T-cell (primary cell): ENCODE data around the gene MAT2B. TPM values are rescaled to one million over a fixed set of nuclear protein-coding genes. Genes with fewer than 3 reads are reported as not detected.

ENCODE experiments used
- ATAC-seq, 4 experiments: fragments of 200-7000 bp in 3 of 4; fragments of 150-1000 bp in 1 of 4; cut with Tn5 transposase; replicated peaks in 1 of 4; 1 replicate in 3 of 4; 2 replicates in 1 of 4; pipeline ENCODE4 v1.10.0; 2021; ENCODE audit warnings: moderate library complexity in 3 of 4, mild to moderate bottlenecking in 2 of 4, moderate number of reproducible peaks in 1 of 4
- CTCF ChIA-PET, 2 donors: fragments of 300-600 bp; sonication (Branson Sonifier 250); formaldehyde crosslinking; loops; one replicate each; lab custom pipeline; 2022; ENCODE audit warnings: antibody characterized with exemption in 2 of 2; lab: Charles Lee
- POLR2A ChIA-PET, 2 donors: fragments of 300-600 bp; sonication (Branson Sonifier 250); formaldehyde crosslinking; loops; one replicate each; lab custom pipeline; 2022; ENCODE audit warnings: antibody characterized with exemption in 2 of 2; lab: Charles Lee
- DNase-seq, 35 experiments: peaks; one replicate each; pipeline versions ENCODE4 v3.0.0 to v3.0.0-alpha.2; 2013 to 2023
- H3K27ac ChIP-seq: one replicate; pipeline ENCODE4 v1.5.1; 2013; ENCODE audit warnings: low read length
- H3K27me3 ChIP-seq, 2 experiments: replicated peaks in 1 of 2; 1 replicate in 1 of 2; 2 replicates in 1 of 2; pipeline versions ENCODE4 v1.6.1 to v1.7.0; 2013; ENCODE audit warnings: low read length in 1 of 2, mixed read lengths in 1 of 2; ENCODE audit not compliant: control insufficient read depth in 2 of 2, insufficient read depth in 2 of 2; ENCODE audit errors: extremely low read depth in 1 of 2
- H3K36me3 ChIP-seq, 2 donors: 1 replicate in 1 of 2; 2 replicates in 1 of 2; pipeline versions ENCODE4 v1.6.1 to v1.7.0; 2013; ENCODE audit warnings: low read length in 1 of 2; ENCODE audit not compliant: control insufficient read depth in 2 of 2, insufficient read depth in 1 of 2; ENCODE audit errors: extremely low read depth in 1 of 2
- H3K4me1 ChIP-seq, 2 experiments: 1 replicate in 1 of 2; 2 replicates in 1 of 2; pipeline versions ENCODE4 v1.6.1 to v1.7.0; 2013; ENCODE audit warnings: low read length in 2 of 2, mixed read lengths in 1 of 2; ENCODE audit not compliant: insufficient read depth in 2 of 2, control insufficient read depth in 1 of 2; ENCODE audit errors: extremely low read depth in 1 of 2
- H3K4me3 ChIP-seq, 2 donors: 1 replicate in 1 of 2; 2 replicates in 1 of 2; pipeline versions ENCODE4 v1.5.1 to v1.7.0; 2013; ENCODE audit warnings: mild to moderate bottlenecking in 2 of 2, low read length in 1 of 2, moderate library complexity in 1 of 2; ENCODE audit not compliant: control insufficient read depth in 1 of 2; ENCODE audit errors: extremely low read depth in 1 of 2
- H3K9me3 ChIP-seq: 2 replicates; pipeline ENCODE4 v1.7.0; 2013
- H3K27ac Mint-ChIP-seq, 2 donors: one replicate each; pipeline ENCODE4 v1.8.0; 2020 to 2021; ENCODE audit warnings: mild to moderate bottlenecking in 2 of 2, mixed read lengths in 2 of 2
- H3K27me3 Mint-ChIP-seq, 2 donors: one replicate each; pipeline ENCODE4 v1.8.0; 2021 to 2022; ENCODE audit warnings: mixed read lengths in 2 of 2
- H3K36me3 Mint-ChIP-seq: one replicate; pipeline ENCODE4 v1.8.0; 2021; ENCODE audit warnings: mixed read lengths
- H3K4me1 Mint-ChIP-seq, 3 donors: one replicate each; pipeline ENCODE4 v1.8.0; 2020 to 2022; ENCODE audit warnings: mixed read lengths in 3 of 3, mild to moderate bottlenecking in 1 of 3
- H3K4me3 Mint-ChIP-seq, 3 donors: one replicate each; pipeline ENCODE4 v1.8.0; 2020 to 2022; ENCODE audit warnings: mild to moderate bottlenecking in 3 of 3, mixed read lengths in 3 of 3, moderate library complexity in 3 of 3
- H3K9me3 Mint-ChIP-seq, 3 donors: one replicate each; pipeline ENCODE4 v1.8.0; 2020 to 2022; ENCODE audit warnings: mixed read lengths in 3 of 3
- WGBS: methylation state at CpG from one replicate; pipeline ENCODE4 v1.1.5; 2013; ENCODE audit warnings: missing lambda C conversion rate; ENCODE audit not compliant: insufficient coverage; 5-methylcytosine and 5-hydroxymethylcytosine counted together
- total RNA-seq, 35 experiments: library from RNA in 6 of 35; stranded (reverse) in 6 of 35; fragments of 120-200 nt in 1 of 35; gene quantifications; one replicate each; pipeline versions ENCODE4 v1.2.1 to v1.2.4 and lab custom pipeline; 2013 to 2026

MAT2B gene
- total RNA-seq, 5 donors from 2014 or later (not counting 1 experiment from before 2014, with no cell fraction given) = 62.2 to 131 (median 115) TPM

- Histone ChIP-seq H3K36me3 (peaks cover 0 to 51% of the 10 kb centered on the region in 2 donors), H3K4me3 (no peak overlapping the region), H3K9me3 (no peaks in the 10 kb centered on the region), H3K27ac (no peak overlapping the region), H3K27me3 (no peaks in the 10 kb centered on the region), H3K4me1 (peaks cover 22 to 29% of the 10 kb centered on the region in 2 experiments)
- H3K27ac Mint-ChIP-seq = peak overlapping the region; percentile 67 to 76
- H3K36me3 Mint-ChIP-seq = peaks cover 48% of the 10 kb centered on the region
- H3K27me3 Mint-ChIP-seq = no peaks in the 10 kb centered on the region
- POLR2A ChIA-PET = no interaction called here
- peaks cover 52 to 81% (median 81%) of the 10 kb centered on the region in 3 donors for H3K4me1 Mint-ChIP-seq
- WGBS = 100% methylated on average over 2 of the region's 5 CpGs
- ATAC-seq = no peak
- no peak for DNase-seq
- peak overlapping the region; percentile 43 to 69 (median 43) for H3K4me3 Mint-ChIP-seq
- H3K9me3 Mint-ChIP-seq = no peaks in the 10 kb centered on the region
- CTCF ChIA-PET = interaction anchor here (1.2 to 2.1 kb wide), 2 partner anchors 39 to 52 kb away, joined by 3 to 18 read pairs; partner anchors contain the start of genes HMMR (in 1 of the 2) and NUDCD2 (in 1 of the 2)
These were observed 7.1 kb downstream of the MAT2B start for GRCh38 chr5:163512526-163512925.

- CTCF ChIA-PET = no interaction called here
- no peaks in the 10 kb centered on the region for H3K9me3 ChIP-seq
- H3K4me1 ChIP-seq = no peaks in the 10 kb centered on the region
- Mint-ChIP-seq H3K36me3 (peaks cover 18% of the 10 kb centered on the region), H3K4me3 (no peak overlapping the region), H3K27me3 (no peaks in the 10 kb centered on the region), H3K27ac (peak overlapping the region in 1 of 2 donors; percentile 11), H3K9me3 (no peaks in the 10 kb centered on the region), H3K4me1 (peaks cover 0 to 2% (median 1%) of the 10 kb centered on the region in 3 donors)
- ATAC-seq (no peak), DNase-seq (no peak)
- peaks cover 4 to 11% of the 10 kb centered on the region in 2 donors for H3K36me3 ChIP-seq
- no peaks in the 10 kb centered on the region for H3K27me3 ChIP-seq
- no CpG with 5 or more reads among the region's 1 CpG for WGBS
- no peak overlapping the region for H3K4me3 ChIP-seq
- POLR2A ChIA-PET = no interaction called here
- no peak overlapping the region for H3K27ac ChIP-seq
These were observed 19.7 kb downstream of the MAT2B start for GRCh38 chr5:163525096-163525495.

GRCh38 chr5:163529698-163530097, 24.3 kb downstream of the MAT2B start:
- no peaks in the 10 kb centered on the region for H3K4me1 Mint-ChIP-seq
- H3K4me3 Mint-ChIP-seq = no peak overlapping the region
- Histone ChIP-seq H3K4me3 (no peak overlapping the region), H3K27ac (no peak overlapping the region), H3K27me3 (no peaks in the 10 kb centered on the region), H3K36me3 (no peaks in the 10 kb centered on the region), H3K4me1 (no peaks in the 10 kb centered on the region), H3K9me3 (no peaks in the 10 kb centered on the region)
- no peaks in the 10 kb centered on the region for H3K9me3 Mint-ChIP-seq
- WGBS = 89% methylated on average over 3 of the region's 5 CpGs
- no peak for ATAC-seq
- peaks cover 0 to 4% of the 10 kb centered on the region in 2 donors for H3K27me3 Mint-ChIP-seq
- DNase-seq = no peak
- CTCF ChIA-PET = no interaction called here
- no peaks in the 10 kb centered on the region for H3K36me3 Mint-ChIP-seq
- POLR2A ChIA-PET = no interaction called here
- H3K27ac Mint-ChIP-seq = no peak overlapping the region

DNA sequence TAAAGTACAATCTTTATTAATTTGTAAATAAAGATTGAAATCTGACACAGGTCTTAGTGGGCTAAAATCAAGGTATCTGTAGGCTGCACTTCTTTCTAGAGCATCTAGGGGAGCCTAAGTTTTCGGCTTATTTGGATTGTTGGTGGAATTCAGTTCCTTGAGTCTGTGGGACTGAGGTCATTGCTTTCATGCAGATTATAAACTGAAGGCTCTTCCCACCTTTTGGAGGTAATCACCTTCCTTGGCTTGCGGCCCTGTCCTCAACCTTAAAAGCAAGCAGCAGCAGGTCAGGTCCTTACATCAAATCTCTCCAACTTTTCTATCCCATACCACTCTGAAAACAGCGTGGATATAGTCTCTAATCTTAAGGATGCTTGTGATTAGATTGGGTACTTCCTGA, 25.9 kb downstream of the MAT2B start:
- no peaks in the 10 kb centered on the region for H3K4me1 Mint-ChIP-seq
- H3K9me3 Mint-ChIP-seq = no peaks in the 10 kb centered on the region
- POLR2A ChIA-PET = no interaction called here
- no CpG with 5 or more reads among the region's 3 CpGs for WGBS
- H3K36me3 ChIP-seq = no peaks in the 10 kb centered on the region
- CTCF ChIA-PET = no interaction called here
- DNase-seq (no peak), ATAC-seq (no peak)
- no peaks in the 10 kb centered on the region for H3K9me3 ChIP-seq
- H3K27me3 ChIP-seq = no peaks in the 10 kb centered on the region
- no peaks in the 10 kb centered on the region for H3K4me1 ChIP-seq
- no peak overlapping the region for H3K4me3 ChIP-seq
- H3K36me3 Mint-ChIP-seq = no peaks in the 10 kb centered on the region
- H3K27me3 Mint-ChIP-seq = peaks cover 0 to 4% of the 10 kb centered on the region in 2 donors
- H3K27ac Mint-ChIP-seq = no peak overlapping the region
- H3K27ac ChIP-seq = no peak overlapping the region
- H3K4me3 Mint-ChIP-seq = no peak overlapping the region

GRCh38 chr5:163532171-163533084, 27.0 kb downstream of the MAT2B start:
- 93% methylated on average over 3 of the region's 5 CpGs for WGBS
- H3K27ac Mint-ChIP-seq = no peak overlapping the region

GRCh38 chr5:163533223-163533622, 27.8 kb downstream of the MAT2B start:
- 92% methylated on average over 2 of the region's 2 CpGs for WGBS
- Mint-ChIP-seq H3K36me3 (no peaks in the 10 kb centered on the region), H3K4me1 (no peaks in the 10 kb centered on the region), H3K27me3 (peaks cover 2 to 8% of the 10 kb centered on the region in 2 donors), H3K4me3 (no peak overlapping the region), H3K9me3 (no peaks in the 10 kb centered on the region), H3K27ac (no peak overlapping the region)
- ChIA-PET POLR2A (no interaction called here), CTCF (no interaction called here)
- no peak overlapping the region for H3K4me3 ChIP-seq
- H3K4me1 ChIP-seq = no peaks in the 10 kb centered on the region
- H3K9me3 ChIP-seq = no peaks in the 10 kb centered on the region
- no peak for DNase-seq
- no peaks in the 10 kb centered on the region for H3K27me3 ChIP-seq
- H3K27ac ChIP-seq = no peak overlapping the region
- no peak for ATAC-seq
- H3K36me3 ChIP-seq = no peaks in the 10 kb centered on the region

More at GRCh38 chr5:163532171-163533084, 27.0 kb downstream of the MAT2B start:
- Histone ChIP-seq H3K4me1 (no peaks in the 10 kb centered on the region), H3K9me3 (no peaks in the 10 kb centered on the region), H3K36me3 (no peaks in the 10 kb centered on the region), H3K27me3 (no peaks in the 10 kb centered on the region), H3K27ac (no peak overlapping the region), H3K4me3 (no peak overlapping the region)
- CTCF ChIA-PET = no interaction called here
- DNase-seq (no peak), ATAC-seq (no peak)
- no peaks in the 10 kb centered on the region for H3K36me3 Mint-ChIP-seq
- H3K9me3 Mint-ChIP-seq = no peaks in the 10 kb centered on the region
- POLR2A ChIA-PET = no interaction called here
- H3K4me3 Mint-ChIP-seq = no peak overlapping the region
- H3K4me1 Mint-ChIP-seq = no peaks in the 10 kb centered on the region
- peaks cover 2 to 4% of the 10 kb centered on the region in 2 donors for H3K27me3 Mint-ChIP-seq
